SK-N-SH (cell line): Measurements from ENCODE around the gene MAPKAPK3. TPM values are rescaled to one million over a fixed set of nuclear protein-coding genes. Genes with fewer than 3 reads are reported as not detected.

Experiments used
- CTCF ChIA-PET: fragments of 300-600, 350-600 bp; formaldehyde crosslinking; extraction: SDS; loops from one replicate; lab custom pipeline; 2021; lab: Yijun Ruan, JAX
- POLR2A ChIA-PET: fragments of 350-600 bp; sonication (Branson Sonifier 250); formaldehyde crosslinking; extraction: SDS; loops from one replicate; lab custom pipeline; 2020; ENCODE audit warnings: antibody characterized with exemption, inconsistent platforms; lab: Yijun Ruan, JAX
- DNase-seq: peaks from one replicate; pipeline ENCODE4 v3.0.0; 2012
- H2AFZ ChIP-seq: fragments of 200-600 bp; sonication (generic); 2 replicates; pipeline ENCODE4 v1.8.1; 2016; ENCODE audit warnings: antibody characterized with exemption, mild to moderate bottlenecking, low read depth
- H3F3A ChIP-seq: fragments of 200-600 bp; sonication (generic); replicated peaks from 2 replicates; pipeline ENCODE3; 2016; ENCODE audit warnings: antibody characterized with exemption, mild to moderate bottlenecking; ENCODE audit not compliant: insufficient read depth
- H3K27ac ChIP-seq, 2 experiments: fragments of 200-500 bp in 1 of 2; fragments of 200-600 bp in 1 of 2; sonication (Bioruptor generic) in 1 of 2; sonication (generic), shearing (Covaris generic) in 1 of 2; 2 replicates each; pipeline versions ENCODE4 v1.5.1 to v1.6.1; 2014 to 2016; ENCODE audit warnings: low read depth in 2 of 2, inconsistent platforms in 1 of 2, low read length in 1 of 2, mild to moderate bottlenecking in 1 of 2, mixed read lengths in 1 of 2
- H3K27me3 ChIP-seq: fragments of 200-600 bp; sonication (generic), shearing (Covaris generic); 2 replicates; pipeline ENCODE4 v1.6.1; 2016; ENCODE audit warnings: mixed run types; ENCODE audit not compliant: insufficient read depth
- H3K36me3 ChIP-seq, 2 experiments: fragments of 200-500 bp in 1 of 2; fragments of 200-600 bp in 1 of 2; sonication (Bioruptor generic) in 1 of 2; sonication (generic) in 1 of 2; replicated peaks in 1 of 2; 2 replicates each; pipeline versions ENCODE3 to v1.5.1; 2014 to 2016; ENCODE audit warnings: low read length in 1 of 2, mild to moderate bottlenecking in 1 of 2; ENCODE audit not compliant: insufficient read depth in 2 of 2, control insufficient read depth in 1 of 2
- H3K4me1 ChIP-seq, 2 experiments: fragments of 200-500 bp in 1 of 2; fragments of 200-600 bp in 1 of 2; sonication (Bioruptor generic) in 1 of 2; sonication (generic), shearing (Covaris generic) in 1 of 2; 2 replicates each; pipeline versions ENCODE4 v1.5.1 to v1.6.1; 2014 to 2016; ENCODE audit warnings: low read depth in 1 of 2, low read length in 1 of 2, mixed run types in 1 of 2; ENCODE audit not compliant: insufficient read depth in 2 of 2, control insufficient read depth in 1 of 2
- H3K4me2 ChIP-seq: fragments of 200-600 bp; sonication (generic), shearing (Covaris generic); 2 replicates; pipeline ENCODE4 v1.6.1; 2017; ENCODE audit warnings: mixed run types
- H3K4me3 ChIP-seq, 2 experiments: fragments of 200-500 bp in 1 of 2; fragments of 200-600 bp in 1 of 2; sonication (Bioruptor generic) in 1 of 2; sonication (generic), shearing (Covaris generic) in 1 of 2; 2 replicates each; pipeline versions ENCODE4 v1.5.1 to v1.8.1; 2014 to 2016; ENCODE audit warnings: low read depth in 2 of 2, inconsistent platforms in 1 of 2, low read length in 1 of 2, mild to moderate bottlenecking in 1 of 2, mixed read lengths in 1 of 2, moderate library complexity in 1 of 2
- H3K79me2 ChIP-seq: fragments of 200-600 bp; sonication (generic); 2 replicates; pipeline ENCODE4 v1.8.1; 2017; ENCODE audit warnings: mild to moderate bottlenecking; ENCODE audit not compliant: insufficient read depth
- H3K9ac ChIP-seq: fragments of 200-600 bp; sonication (generic); 2 replicates; pipeline ENCODE4 v1.6.1; 2017; ENCODE audit warnings: mixed run types
- H3K9me2 ChIP-seq: fragments of 200-600 bp; sonication (generic); 2 replicates; pipeline ENCODE4 v1.6.1; 2017; ENCODE audit warnings: mixed run types
- H3K9me3 ChIP-seq: fragments of 200-600 bp; sonication (generic); 2 replicates; pipeline ENCODE4 v1.6.1; 2017; ENCODE audit warnings: mixed run types, mild to moderate bottlenecking, moderate library complexity
- H4K20me1 ChIP-seq: fragments of 200-600 bp; sonication (generic); 2 replicates; pipeline ENCODE4 v1.6.1; 2017; ENCODE audit warnings: mild to moderate bottlenecking, mixed run types; ENCODE audit not compliant: insufficient read depth
- CHD2 ChIP-seq: fragments of 150-350 bp; IDR thresholded peaks from 2 replicates; pipeline ENCODE4 v1.6.1; 2018; ENCODE audit warnings: low read length; ENCODE audit not compliant: partially characterized antibody
- POLR2AphosphoS5 ChIP-seq: IDR thresholded peaks from 2 replicates; pipeline ENCODE4 v1.6.1; 2012; ENCODE audit warnings: low read depth, low read length
- RAD21 ChIP-seq: IDR thresholded peaks from 2 replicates; pipeline ENCODE4 v1.6.1; 2012; ENCODE audit warnings: mild to moderate bottlenecking, low read length
- SMC3 ChIP-seq: IDR thresholded peaks from 2 replicates; pipeline ENCODE4 v1.6.1; 2012; ENCODE audit warnings: low read depth, low read length, improper control_type of control experiment
- WGBS: methylation state at CpG from one replicate; pipeline ENCODE4 v1.1.6; 2017; ENCODE audit warnings: low lambda C conversion rate; 5-methylcytosine and 5-hydroxymethylcytosine counted together
- polyA plus RNA-seq, 3 experiments: library from polyadenylated mRNA; depleted of rRNA; stranded (reverse); fragments of >200 nt; gene quantifications; 2 replicates each; pipeline ENCODE4 v1.2.3, GENCODE V29; 2012
- TF ChIP-seq, protein P1 (sequence below): IDR thresholded peaks from 2 replicates; pipeline ENCODE4; 2012
- TF ChIP-seq, protein P2 (sequence below): IDR thresholded peaks from 2 replicates; pipeline ENCODE4 v1.4.0; 2012; ENCODE audit warnings: low read depth
- TF ChIP-seq, protein P3 (sequence below): fragments of 150-350 bp; IDR thresholded peaks from 2 replicates; pipeline ENCODE4 v1.6.1; 2016; ENCODE audit warnings: mild to moderate bottlenecking, low read depth, low read length
- TF ChIP-seq, protein P4 (sequence below): fragments of 150-350 bp; IDR thresholded peaks from 2 replicates; pipeline ENCODE4 v1.6.1; 2017; ENCODE audit warnings: antibody characterized with exemption, low read length, low read depth, borderline replicate concordance

Gene MAPKAPK3
- polyA plus RNA-seq, 1 of the 3 experiments (the other 2 are of a cell fraction): 29.4 TPM

DNA sequence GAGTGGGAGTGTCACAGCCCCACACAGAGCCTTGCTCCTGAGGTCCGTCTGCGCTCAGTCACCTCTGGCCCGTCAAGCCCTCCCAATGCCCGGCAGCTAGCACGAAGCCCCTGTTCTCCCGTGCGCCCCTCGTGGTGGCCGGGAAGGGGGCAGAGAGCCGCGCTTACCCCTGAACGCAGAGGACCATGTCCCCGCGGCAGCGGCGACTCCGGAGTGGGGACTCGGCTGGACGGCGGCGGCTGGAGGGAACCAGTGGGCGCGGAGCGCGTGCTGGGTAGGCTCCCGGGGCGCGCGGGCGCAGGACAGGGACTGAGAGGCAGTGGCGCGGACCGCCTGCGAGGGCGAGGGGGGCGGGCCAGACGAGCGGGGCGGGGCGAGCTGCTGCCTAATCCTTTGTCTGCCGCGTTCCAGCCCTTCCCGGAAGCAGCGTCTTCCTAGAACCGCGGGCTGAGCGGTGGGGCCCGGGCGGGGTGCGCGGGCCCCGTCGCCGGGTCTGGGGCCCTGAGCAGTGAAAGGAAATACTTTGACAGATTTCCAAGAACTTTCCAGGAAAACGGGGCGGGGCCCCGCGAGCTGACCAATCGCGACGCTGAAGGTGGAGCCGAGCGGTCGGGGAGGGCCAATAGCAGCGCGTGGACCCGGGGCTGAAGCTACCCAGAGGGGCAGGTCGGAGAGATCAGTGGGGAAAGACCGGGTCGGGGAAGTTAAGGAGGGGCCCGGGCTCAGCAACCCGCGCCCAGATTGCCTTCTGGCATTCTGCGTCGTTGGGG is 5.3 kb upstream of the MAPKAPK3 start, which contains the start of gene CISH (continued):
- TF ChIP-seq, protein P1, sequence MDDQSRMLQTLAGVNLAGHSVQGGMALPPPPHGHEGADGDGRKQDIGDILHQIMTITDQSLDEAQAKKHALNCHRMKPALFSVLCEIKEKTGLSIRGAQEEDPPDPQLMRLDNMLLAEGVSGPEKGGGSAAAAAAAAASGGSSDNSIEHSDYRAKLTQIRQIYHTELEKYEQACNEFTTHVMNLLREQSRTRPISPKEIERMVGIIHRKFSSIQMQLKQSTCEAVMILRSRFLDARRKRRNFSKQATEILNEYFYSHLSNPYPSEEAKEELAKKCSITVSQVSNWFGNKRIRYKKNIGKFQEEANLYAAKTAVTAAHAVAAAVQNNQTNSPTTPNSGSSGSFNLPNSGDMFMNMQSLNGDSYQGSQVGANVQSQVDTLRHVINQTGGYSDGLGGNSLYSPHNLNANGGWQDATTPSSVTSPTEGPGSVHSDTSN: peak; percentile 9; the same call in 1 of the 2 replicates
- TF ChIP-seq RAD21 (no peak), SMC3 (no peak), POLR2AphosphoS5 (peak; percentile 41; the same call in 1 of the 2 replicates), CHD2 (no peak)
- TF ChIP-seq, protein P2, sequence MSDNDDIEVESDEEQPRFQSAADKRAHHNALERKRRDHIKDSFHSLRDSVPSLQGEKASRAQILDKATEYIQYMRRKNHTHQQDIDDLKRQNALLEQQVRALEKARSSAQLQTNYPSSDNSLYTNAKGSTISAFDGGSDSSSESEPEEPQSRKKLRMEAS: peak; percentile 89
- TF ChIP-seq, protein P3, sequence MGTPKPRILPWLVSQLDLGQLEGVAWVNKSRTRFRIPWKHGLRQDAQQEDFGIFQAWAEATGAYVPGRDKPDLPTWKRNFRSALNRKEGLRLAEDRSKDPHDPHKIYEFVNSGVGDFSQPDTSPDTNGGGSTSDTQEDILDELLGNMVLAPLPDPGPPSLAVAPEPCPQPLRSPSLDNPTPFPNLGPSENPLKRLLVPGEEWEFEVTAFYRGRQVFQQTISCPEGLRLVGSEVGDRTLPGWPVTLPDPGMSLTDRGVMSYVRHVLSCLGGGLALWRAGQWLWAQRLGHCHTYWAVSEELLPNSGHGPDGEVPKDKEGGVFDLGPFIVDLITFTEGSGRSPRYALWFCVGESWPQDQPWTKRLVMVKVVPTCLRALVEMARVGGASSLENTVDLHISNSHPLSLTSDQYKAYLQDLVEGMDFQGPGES: 0 out of 2 replicates have a peak, but pooled peaks have one; percentile 36
- TF ChIP-seq, protein P4, sequence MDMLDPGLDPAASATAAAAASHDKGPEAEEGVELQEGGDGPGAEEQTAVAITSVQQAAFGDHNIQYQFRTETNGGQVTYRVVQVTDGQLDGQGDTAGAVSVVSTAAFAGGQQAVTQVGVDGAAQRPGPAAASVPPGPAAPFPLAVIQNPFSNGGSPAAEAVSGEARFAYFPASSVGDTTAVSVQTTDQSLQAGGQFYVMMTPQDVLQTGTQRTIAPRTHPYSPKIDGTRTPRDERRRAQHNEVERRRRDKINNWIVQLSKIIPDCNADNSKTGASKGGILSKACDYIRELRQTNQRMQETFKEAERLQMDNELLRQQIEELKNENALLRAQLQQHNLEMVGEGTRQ: no peak

- no peak for DNase-seq
These were observed 4.6 kb upstream of the MAPKAPK3 start for GRCh38 chr3:50612234-50612882.

More at GRCh38 chr3:50612234-50612882, 4.6 kb upstream of the MAPKAPK3 start:
- TF ChIP-seq POLR2AphosphoS5 (no peak), SMC3 (0 out of 2 replicates have a peak, but pooled peaks have one; percentile 15)
- Histone ChIP-seq H4K20me1 (no peaks in the 10 kb centered on the region), H3K79me2 (no peaks in the 10 kb centered on the region), H2AFZ (peak overlapping the region; percentile 76; the same call in 1 of the 2 replicates), H3K27me3 (no peaks in the 10 kb centered on the region), H3K4me1 (peaks cover 0 to 42% of the 10 kb centered on the region in 2 experiments; a peak in 1 of 4 replicates), H3K27ac (peak overlapping the region in 1 of 2 experiments; percentile 53; a peak in 2 of 4 replicates), H3K4me2 (peak overlapping the region; percentile 87), H3K36me3 (peaks cover 0 to 3% of the 10 kb centered on the region in 2 experiments), H3K4me3 (peak overlapping the region; percentile 56 to 71), H3K9ac (peak overlapping the region; percentile 61; the same call in 1 of the 2 replicates), H3F3A (peaks cover 7% of the 10 kb centered on the region), H3K9me3 (no peaks in the 10 kb centered on the region), H3K9me2 (no peaks in the 10 kb centered on the region)
- POLR2A ChIA-PET: interaction anchor here (0.8 to 1.5 kb wide), 6 partner anchors 11 to 348 kb away, joined by 3 to 8 read pairs (median 3); partner anchors contain the start of genes CYB561D2, HEMK1 and NPRL2
- CTCF ChIA-PET: interaction anchor here (0.7 to 25.1 kb wide), 29 partner anchors 9 to 777 kb away, joined by 3 to 648 read pairs (median 4); partner anchors contain the start of genes C3orf18 and HEMK1
- WGBS: 21% methylated on average over 23 of the region's 29 CpGs
